GM18499 (cell line): ENCODE data around the gene RNF166.

Experiments
- ATAC-seq: cut with Tn5 transposase; IDR thresholded peaks from one replicate; pipeline ENCODE4 v1.9.1; 2021; ENCODE audit warnings: moderate number of reproducible peaks; ENCODE audit not compliant: insufficient read depth, unreplicated experiment

Gene RNF166

GRCh38 chr16:88712362-88712979 lies 6.3 kb upstream of the RNF166 start:
- no peak for ATAC-seq

- ATAC-seq, result no peak
These were observed 5.6 kb upstream of the RNF166 start for GRCh38 chr16:88711750-88712340.

- no peak for ATAC-seq
These were observed 4.3 kb upstream of the RNF166 start for GRCh38 chr16:88710556-88710955.

- no peak for ATAC-seq
These were observed 988 bp upstream of the RNF166 start for GRCh38 chr16:88706965-88707826.

- no peak for ATAC-seq
These were observed 393 bp downstream of the RNF166 start for GRCh38 chr16:88705801-88706228.

- no peak for ATAC-seq
These were observed 1.0 kb downstream of the RNF166 start for GRCh38 chr16:88705076-88705684.

GRCh38 chr16:88703486-88704309 lies 2.5 kb downstream of the RNF166 start:
- ATAC-seq, result no peak

- ATAC-seq, result no peak
These were observed 3.6 kb downstream of the RNF166 start for GRCh38 chr16:88702371-88703210.

GRCh38 chr16:88701581-88702370 lies 4.4 kb downstream of the RNF166 start:
- ATAC-seq, result no peak

- no peak for ATAC-seq
These were observed 5.3 kb downstream of the RNF166 start for GRCh38 chr16:88700636-88701482.

GRCh38 chr16:88700322-88700635 lies 5.9 kb downstream of the RNF166 start:
- ATAC-seq, result no peak

GRCh38 chr16:88699180-88699579 lies 7.0 kb downstream of the RNF166 start:
- no peak for ATAC-seq

GRCh38 chr16:88698646-88699045 lies 7.6 kb downstream of the RNF166 start:
- no peak for ATAC-seq

- ATAC-seq, result no peak
These were observed 8.2 kb downstream of the RNF166 start for GRCh38 chr16:88697831-88698615.

GRCh38 chr16:88697116-88697830 lies 8.9 kb downstream of the RNF166 start:
- ATAC-seq, result no peak

GRCh38 chr16:88696441-88696840 lies 9.8 kb downstream of the RNF166 start:
- no peak for ATAC-seq
